ENCODE measurements around the gene STXBP2. TPM values are rescaled to one million over a fixed set of nuclear protein-coding genes. Genes with fewer than 3 reads are reported as not detected.

STXBP2 gene
- polyA plus RNA-seq (2013, experiment 1 of 2): 24.9 TPM
- 26.5 TPM for polyA plus RNA-seq (2013, experiment 2 of 2)

DNA sequence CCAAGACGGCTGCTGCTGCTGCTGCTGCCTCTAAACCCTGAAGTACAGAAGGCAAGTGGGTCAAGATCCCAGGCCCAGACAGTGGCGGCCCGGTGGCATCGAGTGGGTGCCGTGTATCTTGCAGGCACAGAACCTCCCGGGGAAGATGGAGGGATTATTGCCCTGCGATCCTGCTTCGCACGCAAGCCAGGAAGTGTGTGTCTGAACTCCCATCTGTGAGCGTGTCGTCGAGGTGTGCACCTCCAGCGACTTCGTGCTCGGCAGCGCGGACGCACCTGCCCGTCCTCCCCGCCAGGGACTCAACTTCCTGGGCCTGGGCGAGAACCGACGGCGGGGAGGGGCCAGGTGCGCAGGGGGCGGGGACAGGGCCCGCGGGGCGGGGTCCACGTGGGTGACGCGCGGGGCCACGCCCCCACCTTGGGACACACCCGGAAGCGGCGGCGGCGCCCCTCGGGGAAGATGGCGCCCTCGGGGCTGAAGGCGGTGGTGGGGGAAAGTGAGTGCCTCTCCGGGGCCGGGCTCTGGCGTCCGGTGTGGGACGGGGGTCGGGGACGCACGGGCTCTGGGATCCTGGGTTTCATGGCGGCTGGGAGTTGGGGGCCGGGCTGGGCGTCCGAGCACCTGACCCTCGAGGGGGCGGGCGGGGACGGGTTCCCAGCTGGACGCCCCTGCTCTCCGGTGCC lies at the start of gene STXBP2:
Gene STXBP2 (plus strand): TSS at position 420 of the 683 bp plus-strand sequence. CDS start 40 bp downstream, at position 460.
- Histone ChIP-seq H2AK5ac (ENCODE audit: low read length) (no peak within 1 kb of the TSS), H3K18ac (ENCODE audit: low read length) (peak within 1 kb of the TSS; percentile 51), H3K9ac (ENCODE audit: low read length) (peak within 1 kb of the TSS; percentile 58), H2BK5ac (ENCODE audit: low read length) (no peak within 1 kb of the TSS), H3K23ac (ENCODE audit: low read length) (no peak within 1 kb of the TSS), H2BK15ac (replicated peaks; ENCODE audit: low read depth) (no peak within 1 kb of the TSS), H3K79me1 (ENCODE audit: low read length) (peaks cover 2% of the 10 kb centered on the region), H3K4me1 (ENCODE audit: control insufficient read depth, low read depth, low read length) (no peaks in the 10 kb centered on the region), H3K27ac (ENCODE audit: low read depth, low read length) (no peak within 1 kb of the TSS), H3K4ac (ENCODE audit: low read depth, low read length) (peak within 1 kb of the TSS; percentile 71), H3K27me3 (ENCODE audit: insufficient read depth, low read length, poor library complexity) (no peaks in the 10 kb centered on the region), H3K4me3 (ENCODE audit: low read length) (peak within 1 kb of the TSS; percentile 21), H4K5ac (ENCODE audit: low read length) (no peak within 1 kb of the TSS), H3K36me3 (ENCODE audit: control insufficient read depth, insufficient read depth, low read length) (no peaks in the 10 kb centered on the region), H3K56ac (ENCODE audit: low read length) (peak within 1 kb of the TSS; percentile 73), H3K4me2 (ENCODE audit: low read length) (peak within 1 kb of the TSS; percentile 24), H4K8ac (ENCODE audit: low read depth, low read length) (peak within 1 kb of the TSS; percentile 67), H3K79me2 (ENCODE audit: control insufficient read depth, insufficient read depth, low read length) (no peaks in the 10 kb centered on the region), H2BK120ac (ENCODE audit: low read depth, low read length) (peak within 1 kb of the TSS; percentile 16)
- no CpG with 5 or more reads among the region's 61 CpGs for WGBS (ENCODE audit: extremely low coverage, insufficient coverage, low lambda C conversion rate)
- DNase-seq: peak; percentile 89

DNA sequence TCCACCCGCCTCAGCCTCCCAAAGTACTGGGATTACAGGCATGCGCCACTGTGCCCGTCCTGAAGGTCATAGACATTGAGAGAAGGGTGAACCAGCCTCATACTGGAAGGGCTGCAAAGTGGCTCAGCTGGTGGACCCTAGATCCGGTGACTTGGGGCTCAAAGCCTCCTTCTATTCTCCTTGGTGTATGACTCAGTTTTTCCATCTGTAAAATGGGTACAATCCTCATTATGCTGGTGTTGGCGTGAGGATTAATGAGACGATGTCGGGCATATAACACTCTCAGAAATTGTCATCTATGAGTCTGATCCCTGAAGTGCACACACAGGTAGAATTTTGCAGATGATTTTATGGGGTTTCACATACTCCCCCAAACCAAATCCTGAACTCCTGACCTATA lies 47.1 kb upstream of the STXBP2 start:
- no peak overlapping the region for H3K4ac ChIP-seq (ENCODE audit: low read depth, low read length)
- no CpG with 5 or more reads among the region's 7 CpGs for WGBS (ENCODE audit: extremely low coverage, insufficient coverage, low lambda C conversion rate)
- H3K4me2 ChIP-seq (ENCODE audit: low read length): no peak overlapping the region
- H3K56ac ChIP-seq (ENCODE audit: low read length): no peak overlapping the region
- no peaks in the 10 kb centered on the region for H3K79me2 ChIP-seq (ENCODE audit: control insufficient read depth, insufficient read depth, low read length)
- H4K5ac ChIP-seq (ENCODE audit: low read length): no peak overlapping the region
- H3K79me1 ChIP-seq (ENCODE audit: low read length): no peaks in the 10 kb centered on the region
- H3K27me3 ChIP-seq (ENCODE audit: insufficient read depth, low read length, poor library complexity): no peaks in the 10 kb centered on the region
- no peak overlapping the region for H2BK5ac ChIP-seq (ENCODE audit: low read length)
- no peak overlapping the region for H3K4me3 ChIP-seq (ENCODE audit: low read length)
- no peak overlapping the region for H3K27ac ChIP-seq (ENCODE audit: low read depth, low read length)
- H3K4me1 ChIP-seq (ENCODE audit: control insufficient read depth, low read depth, low read length): no peaks in the 10 kb centered on the region
- no peak overlapping the region for H2BK15ac ChIP-seq (replicated peaks; ENCODE audit: low read depth)
- no peak overlapping the region for H3K9ac ChIP-seq (ENCODE audit: low read length)
- no peak overlapping the region for H3K23ac ChIP-seq (ENCODE audit: low read length)
- no peak overlapping the region for H4K8ac ChIP-seq (ENCODE audit: low read depth, low read length)
- no peak overlapping the region for H3K18ac ChIP-seq (ENCODE audit: low read length)
- no peak overlapping the region for H2AK5ac ChIP-seq (ENCODE audit: low read length)
- DNase-seq: no peak
- H2BK120ac ChIP-seq (ENCODE audit: low read depth, low read length): no peak overlapping the region
- H3K36me3 ChIP-seq (ENCODE audit: control insufficient read depth, insufficient read depth, low read length): no peaks in the 10 kb centered on the region

DNA sequence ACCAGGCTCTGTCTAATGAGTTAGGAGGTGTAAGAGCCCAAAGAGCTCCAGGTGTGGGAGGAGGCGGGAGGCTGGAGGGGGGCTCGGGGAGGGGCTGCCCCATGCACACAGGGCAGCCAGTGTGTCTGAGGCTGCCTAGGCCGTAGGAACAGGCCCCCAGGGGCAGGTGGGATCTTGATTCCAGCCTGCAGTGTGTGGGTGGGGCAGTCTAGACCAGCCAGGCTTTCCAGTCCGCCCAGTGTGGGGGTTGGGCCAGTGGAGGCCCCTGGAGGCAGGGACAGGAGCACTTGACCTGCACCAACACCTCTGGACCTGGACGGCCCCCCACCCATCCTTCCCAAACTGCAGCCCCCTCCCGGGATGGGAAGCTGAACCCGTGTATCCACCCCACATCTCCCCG lies 46.7 kb upstream of the STXBP2 start:
- H3K27ac ChIP-seq (ENCODE audit: low read depth, low read length): no peak overlapping the region
- no peak overlapping the region for H2BK120ac ChIP-seq (ENCODE audit: low read depth, low read length)
- no CpG with 5 or more reads among the region's 8 CpGs for WGBS (ENCODE audit: extremely low coverage, insufficient coverage, low lambda C conversion rate)
- H3K4me1 ChIP-seq (ENCODE audit: control insufficient read depth, low read depth, low read length): no peaks in the 10 kb centered on the region
- no peak overlapping the region for H2AK5ac ChIP-seq (ENCODE audit: low read length)
- H3K9ac ChIP-seq (ENCODE audit: low read length): no peak overlapping the region
- H3K79me2 ChIP-seq (ENCODE audit: control insufficient read depth, insufficient read depth, low read length): no peaks in the 10 kb centered on the region
- H3K27me3 ChIP-seq (ENCODE audit: insufficient read depth, low read length, poor library complexity): no peaks in the 10 kb centered on the region
- H3K79me1 ChIP-seq (ENCODE audit: low read length): no peaks in the 10 kb centered on the region
- DNase-seq: no peak
- H4K5ac ChIP-seq (ENCODE audit: low read length): no peak overlapping the region
- no peak overlapping the region for H3K4me2 ChIP-seq (ENCODE audit: low read length)
- H3K56ac ChIP-seq (ENCODE audit: low read length): no peak overlapping the region
- H3K4ac ChIP-seq (ENCODE audit: low read depth, low read length): no peak overlapping the region
- no peak overlapping the region for H2BK5ac ChIP-seq (ENCODE audit: low read length)
- H3K36me3 ChIP-seq (ENCODE audit: control insufficient read depth, insufficient read depth, low read length): no peaks in the 10 kb centered on the region
- no peak overlapping the region for H2BK15ac ChIP-seq (replicated peaks; ENCODE audit: low read depth)
- H3K4me3 ChIP-seq (ENCODE audit: low read length): no peak overlapping the region
- no peak overlapping the region for H3K18ac ChIP-seq (ENCODE audit: low read length)
- H3K23ac ChIP-seq (ENCODE audit: low read length): no peak overlapping the region
- H4K8ac ChIP-seq (ENCODE audit: low read depth, low read length): no peak overlapping the region

DNA sequence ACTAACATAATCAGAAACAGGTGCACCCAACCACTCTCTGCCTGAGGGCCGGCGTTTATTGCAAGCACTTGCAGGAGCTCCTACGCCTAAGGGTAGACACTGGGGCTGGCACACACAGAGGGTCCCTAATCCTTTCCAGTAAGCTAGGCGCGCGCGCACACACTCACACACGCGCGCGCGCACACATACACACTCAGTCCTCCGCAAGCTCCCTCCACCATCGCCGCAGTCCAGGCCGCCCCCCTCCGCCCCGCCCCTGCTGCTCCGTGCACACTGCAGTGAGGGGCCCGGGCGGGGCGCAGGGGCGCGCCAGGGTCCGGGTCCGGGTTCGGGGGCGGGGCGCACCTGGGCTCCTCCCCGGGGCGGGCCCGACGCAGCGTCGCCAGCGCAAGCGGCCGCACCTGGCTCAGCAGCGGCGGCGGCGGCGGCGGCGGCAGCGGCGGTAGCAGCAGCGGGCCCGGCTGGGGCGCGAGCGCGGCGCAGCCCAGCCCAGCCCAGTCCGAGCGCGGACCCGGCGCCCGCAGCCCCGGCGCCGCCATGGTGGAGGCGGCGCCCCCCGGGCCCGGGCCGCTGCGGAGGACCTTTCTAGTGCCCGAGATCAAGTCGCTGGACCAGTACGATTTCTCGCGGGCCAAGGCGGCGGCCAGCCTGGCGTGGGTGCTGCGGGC lies 41.3 kb upstream of the STXBP2 start, which contains the start of gene CAMSAP3:
Gene CAMSAP3 (plus strand): TSS at position 398 of the 668 bp plus-strand sequence. CDS start 140 bp downstream, at position 538.
- Histone ChIP-seq H3K56ac (ENCODE audit: low read length) (peak within 1 kb of the TSS; percentile 80), H3K36me3 (ENCODE audit: control insufficient read depth, insufficient read depth, low read length) (no peaks in the 10 kb centered on the region), H3K27ac (ENCODE audit: low read depth, low read length) (no peak within 1 kb of the TSS), H4K8ac (ENCODE audit: low read depth, low read length) (no peak within 1 kb of the TSS), H2BK120ac (ENCODE audit: low read depth, low read length) (no peak within 1 kb of the TSS), H4K5ac (ENCODE audit: low read length) (no peak within 1 kb of the TSS), H2AK5ac (ENCODE audit: low read length) (no peak within 1 kb of the TSS), H3K79me2 (ENCODE audit: control insufficient read depth, insufficient read depth, low read length) (no peaks in the 10 kb centered on the region), H3K23ac (ENCODE audit: low read length) (no peak within 1 kb of the TSS), H3K4me2 (ENCODE audit: low read length) (peak within 1 kb of the TSS; percentile 66), H3K4me3 (ENCODE audit: low read length) (peak within 1 kb of the TSS; percentile 58), H3K79me1 (ENCODE audit: low read length) (no peaks in the 10 kb centered on the region), H3K27me3 (ENCODE audit: insufficient read depth, low read length, poor library complexity) (no peaks in the 10 kb centered on the region), H3K18ac (ENCODE audit: low read length) (peak within 1 kb of the TSS; percentile 86), H3K4me1 (ENCODE audit: control insufficient read depth, low read depth, low read length) (no peaks in the 10 kb centered on the region), H2BK5ac (ENCODE audit: low read length) (no peak within 1 kb of the TSS), H3K9ac (ENCODE audit: low read length) (peak within 1 kb of the TSS; percentile 66), H3K4ac (ENCODE audit: low read depth, low read length) (peak within 1 kb of the TSS; percentile 29), H2BK15ac (replicated peaks; ENCODE audit: low read depth) (no peak within 1 kb of the TSS)
- no CpG with 5 or more reads among the region's 78 CpGs for WGBS (ENCODE audit: extremely low coverage, insufficient coverage, low lambda C conversion rate)
- peak; percentile 63 for DNase-seq

DNA sequence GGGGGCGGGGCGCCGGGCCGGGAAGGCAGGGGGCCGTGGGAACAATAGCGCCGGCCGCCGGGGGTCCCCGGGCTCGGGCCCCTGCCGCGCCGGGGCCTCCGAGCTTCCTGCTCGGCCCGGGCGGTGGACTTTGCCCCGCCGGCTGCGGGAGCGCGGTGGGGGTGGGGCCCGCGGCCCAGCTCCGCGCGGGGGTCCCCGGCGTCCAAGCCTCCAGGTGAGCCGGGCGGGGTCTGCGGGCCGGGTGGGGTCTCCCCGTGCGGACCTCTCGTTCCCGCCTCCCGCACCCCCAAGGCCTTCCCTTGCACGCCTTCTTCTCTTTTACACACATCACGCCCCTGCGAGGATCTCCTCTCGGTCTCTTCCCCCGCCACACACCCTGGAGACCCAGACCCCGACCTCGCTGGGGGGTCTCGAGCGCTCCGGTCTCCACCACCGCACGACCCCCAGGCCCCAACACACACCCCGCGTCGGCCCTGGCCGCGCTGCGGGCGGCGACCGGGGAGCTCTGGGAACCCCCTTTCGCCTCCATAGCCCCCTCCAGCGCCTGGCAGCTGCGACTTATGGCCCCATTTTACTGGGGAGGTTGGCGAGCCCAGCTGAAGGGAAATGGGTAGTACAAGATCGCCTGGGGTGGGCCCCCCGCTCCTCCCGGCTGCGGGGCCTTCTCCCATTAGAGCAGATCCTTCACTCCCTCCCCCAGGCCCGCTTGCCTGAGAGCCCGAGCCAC lies 40.5 kb upstream of the STXBP2 start:
- Histone ChIP-seq H3K4ac (ENCODE audit: low read depth, low read length) (peak overlapping the region; percentile 29), H2BK15ac (replicated peaks; ENCODE audit: low read depth) (no peak overlapping the region), H3K4me1 (ENCODE audit: control insufficient read depth, low read depth, low read length) (no peaks in the 10 kb centered on the region), H3K9ac (ENCODE audit: low read length) (peak overlapping the region; percentile 66), H3K23ac (ENCODE audit: low read length) (no peak overlapping the region), H3K4me2 (ENCODE audit: low read length) (peak overlapping the region; percentile 66), H2BK120ac (ENCODE audit: low read depth, low read length) (no peak overlapping the region), H3K18ac (ENCODE audit: low read length) (peak overlapping the region; percentile 86), H3K27ac (ENCODE audit: low read depth, low read length) (no peak overlapping the region), H3K27me3 (ENCODE audit: insufficient read depth, low read length, poor library complexity) (no peaks in the 10 kb centered on the region), H4K8ac (ENCODE audit: low read depth, low read length) (no peak overlapping the region), H3K56ac (ENCODE audit: low read length) (peak overlapping the region; percentile 80), H3K4me3 (ENCODE audit: low read length) (peak overlapping the region; percentile 39), H4K5ac (ENCODE audit: low read length) (no peak overlapping the region), H2BK5ac (ENCODE audit: low read length) (no peak overlapping the region), H3K79me2 (ENCODE audit: control insufficient read depth, insufficient read depth, low read length) (no peaks in the 10 kb centered on the region), H3K79me1 (ENCODE audit: low read length) (no peaks in the 10 kb centered on the region), H2AK5ac (ENCODE audit: low read length) (no peak overlapping the region), H3K36me3 (ENCODE audit: control insufficient read depth, insufficient read depth, low read length) (no peaks in the 10 kb centered on the region)
- no CpG with 5 or more reads among the region's 70 CpGs for WGBS (ENCODE audit: extremely low coverage, insufficient coverage, low lambda C conversion rate)
- no peak for DNase-seq

All from mesendoderm (in vitro differentiated cells).